SK-N-SH treated with all-trans-retinoic acid at 6 μM for 48 hours (cell line): ENCODE results near the gene URI1.

ENCODE experiments used
- ATAC-seq: fragments of 200-7000 bp; cut with Tn5 transposase; 3 replicates; pipeline ENCODE4 v1.9.1; 2020; ENCODE audit warnings: mild to moderate bottlenecking, moderate library complexity
- ARNTL ChIP-seq: fragments of 450-650 bp; formaldehyde crosslinking; IDR thresholded peaks from 2 replicates; pipeline ENCODE4 v1.5.0; 2020; ENCODE audit warnings: low read depth, mild to moderate bottlenecking, moderate library complexity, borderline replicate concordance
- BACH2 ChIP-seq: fragments of 250-450 bp; sonication (Bioruptor Pico); IDR thresholded peaks from 2 replicates; pipeline ENCODE4 v1.9.0; 2021; ENCODE audit warnings: mild to moderate bottlenecking, borderline replicate concordance
- CREB5 ChIP-seq: fragments of 250-450 bp; sonication (Bioruptor Pico); IDR thresholded peaks from 2 replicates; pipeline ENCODE4 v1.5.1; 2020; ENCODE audit warnings: low read depth, mild to moderate bottlenecking, moderate library complexity
- CSDC2 ChIP-seq: fragments of 250-450 bp; sonication (Bioruptor Pico); IDR thresholded peaks from 2 replicates; pipeline ENCODE4 v1.5.0; 2020; ENCODE audit warnings: mild to moderate bottlenecking, moderate library complexity
- CSRNP3 ChIP-seq: fragments of 250-450 bp; sonication (Bioruptor Pico); IDR thresholded peaks from 2 replicates; pipeline ENCODE4 v1.5.1; 2021; ENCODE audit warnings: mild to moderate bottlenecking, moderate library complexity
- ESRRG ChIP-seq: fragments of 250-450 bp; sonication (Bioruptor Pico); IDR thresholded peaks from 2 replicates; pipeline ENCODE4 v1.6.1; 2021; ENCODE audit warnings: mild to moderate bottlenecking
- GLIS3 ChIP-seq: fragments of 250-450 bp; sonication (Bioruptor Pico); IDR thresholded peaks from 2 replicates; pipeline ENCODE4 v1.5.0; 2020; ENCODE audit warnings: mild to moderate bottlenecking, moderate library complexity
- ISL1 ChIP-seq: fragments of 250-450 bp; sonication (Bioruptor Pico); IDR thresholded peaks from 2 replicates; pipeline ENCODE4 v2.1.2; 2022; ENCODE audit warnings: mild to moderate bottlenecking, moderate library complexity
- OSR1 ChIP-seq: fragments of 250-450 bp; sonication (Bioruptor Pico); IDR thresholded peaks from 2 replicates; pipeline ENCODE4 v1.8.0; 2022; ENCODE audit warnings: moderate library complexity, mild to moderate bottlenecking, inconsistent platforms
- POU6F1 ChIP-seq: fragments of 250-450 bp; sonication (Bioruptor Pico); IDR thresholded peaks from 2 replicates; pipeline ENCODE4 v1.8.0; 2021; ENCODE audit warnings: low read depth, mild to moderate bottlenecking, moderate library complexity, borderline replicate concordance
- PPARA ChIP-seq: fragments of 250-450 bp; sonication (Bioruptor Pico); IDR thresholded peaks from 2 replicates; pipeline ENCODE4 v1.5.0; 2020; ENCODE audit warnings: mild to moderate bottlenecking, borderline replicate concordance
- RARB ChIP-seq: fragments of 250-450 bp; sonication (Bioruptor Pico); IDR thresholded peaks from 2 replicates; pipeline ENCODE4 v1.8.0; 2021; ENCODE audit warnings: mild to moderate bottlenecking, moderate library complexity
- SNAI2 ChIP-seq: fragments of 250-450 bp; sonication (Bioruptor Pico); IDR thresholded peaks from 2 replicates; pipeline ENCODE4 v1.5.0; 2020; ENCODE audit warnings: mild to moderate bottlenecking, moderate library complexity
- TCF4 ChIP-seq: fragments of 250-450 bp; sonication (Bioruptor Pico); IDR thresholded peaks from 2 replicates; pipeline ENCODE4 v1.8.0; 2021; ENCODE audit warnings: mild to moderate bottlenecking, moderate library complexity, borderline replicate concordance
- TOX ChIP-seq: fragments of 250-450 bp; sonication (Bioruptor Pico); IDR thresholded peaks from 2 replicates; pipeline ENCODE4 v1.8.0; 2021; ENCODE audit warnings: mild to moderate bottlenecking, moderate library complexity, borderline replicate concordance
- TSHZ2 ChIP-seq: fragments of 250-450 bp; sonication (Bioruptor Pico); IDR thresholded peaks from 2 replicates; pipeline ENCODE4 v1.5.0; 2020; ENCODE audit warnings: mild to moderate bottlenecking, moderate library complexity
- ZC3H10 ChIP-seq: fragments of 250-450 bp; sonication (Bioruptor Pico); IDR thresholded peaks from 2 replicates; pipeline ENCODE4 v1.5.1; 2021; ENCODE audit warnings: mild to moderate bottlenecking, moderate library complexity
- ZFP3 ChIP-seq: fragments of 250-450 bp; sonication (Bioruptor Pico); IDR thresholded peaks from 2 replicates; pipeline ENCODE4 v1.5.0; 2020; ENCODE audit warnings: mild to moderate bottlenecking, moderate library complexity
- ZFP30 ChIP-seq: fragments of 450-650 bp; formaldehyde crosslinking; IDR thresholded peaks from 2 replicates; pipeline ENCODE4 v1.5.0; 2022; ENCODE audit warnings: mild to moderate bottlenecking, moderate library complexity
- ZNF565 ChIP-seq: fragments of 450-650 bp; formaldehyde crosslinking; conservative IDR thresholded peaks from 2 replicates; pipeline ENCODE4 v1.5.0; 2020; ENCODE audit warnings: low read depth, mild to moderate bottlenecking, moderate library complexity
- ZNF70 ChIP-seq: fragments of 450-650 bp; formaldehyde crosslinking; IDR thresholded peaks from 2 replicates; pipeline ENCODE4 v1.5.0; 2020; ENCODE audit warnings: mild to moderate bottlenecking, moderate library complexity
- ZNF8 ChIP-seq: fragments of 450-650 bp; formaldehyde crosslinking; IDR thresholded peaks from 2 replicates; pipeline ENCODE4 v1.5.0; 2020; ENCODE audit warnings: mild to moderate bottlenecking, moderate library complexity

The URI1 gene

GRCh38 chr19:30001791-30002190 is 59.8 kb downstream of the URI1 start:
- TF ChIP-seq ARNTL (no peak), CSDC2 (CRISPR knock-in tag) (no peak), ZC3H10 (no peak), TCF4 (CRISPR knock-in tag) (no peak), ZNF8 (CRISPR knock-in tag) (no peak), ESRRG (CRISPR knock-in tag) (no peak), GLIS3 (CRISPR knock-in tag) (no peak), TSHZ2 (CRISPR knock-in tag) (no peak), SNAI2 (CRISPR knock-in tag) (no peak), CSRNP3 (CRISPR knock-in tag) (no peak), ZFP30 (CRISPR knock-in tag) (no peak), TOX (CRISPR knock-in tag) (no peak), ZNF70 (CRISPR knock-in tag) (no peak)
- no peak for ATAC-seq

GRCh38 chr19:30003866-30004265 is 61.8 kb downstream of the URI1 start:
- no peak for ATAC-seq
- TF ChIP-seq ZC3H10 (no peak), ZNF8 (CRISPR knock-in tag) (no peak), GLIS3 (CRISPR knock-in tag) (no peak), ZNF70 (CRISPR knock-in tag) (no peak), PPARA (CRISPR knock-in tag) (no peak), CSDC2 (CRISPR knock-in tag) (no peak), TCF4 (CRISPR knock-in tag) (no peak), TSHZ2 (CRISPR knock-in tag) (no peak), BACH2 (CRISPR knock-in tag) (no peak), ZNF565 (CRISPR knock-in tag) (no peak), ESRRG (CRISPR knock-in tag) (no peak), CSRNP3 (CRISPR knock-in tag) (no peak), POU6F1 (no peak), SNAI2 (CRISPR knock-in tag) (no peak), ISL1 (CRISPR knock-in tag) (no peak)

GRCh38 chr19:30004403-30004802 is 62.4 kb downstream of the URI1 start:
- ATAC-seq: no peak
- TF ChIP-seq POU6F1: no peak
- TF ChIP-seq ISL1 (CRISPR knock-in tag): no peak
- no peak for TF ChIP-seq ZFP30 (CRISPR knock-in tag)
- TF ChIP-seq TCF4 (CRISPR knock-in tag): no peak
- no peak for TF ChIP-seq OSR1
- no peak for TF ChIP-seq ARNTL
- no peak for TF ChIP-seq BACH2 (CRISPR knock-in tag)
- TF ChIP-seq ZC3H10: no peak
- no peak for TF ChIP-seq RARB (CRISPR knock-in tag)
- TF ChIP-seq ZFP3 (CRISPR knock-in tag): no peak
- TF ChIP-seq CREB5: no peak
- TF ChIP-seq ESRRG (CRISPR knock-in tag): no peak
- no peak for TF ChIP-seq ZNF565 (CRISPR knock-in tag)
- no peak for TF ChIP-seq PPARA (CRISPR knock-in tag)
- TF ChIP-seq TOX (CRISPR knock-in tag): no peak
